GM23338 (cell line): ENCODE measurements around the gene CTNNA2. TPM values are rescaled to one million over a fixed set of nuclear protein-coding genes. Genes with fewer than 3 reads are reported as not detected.

Experiments used
- ATAC-seq: fragments of 200-7000 bp; cut with Tn5 transposase; 3 replicates; pipeline ENCODE4 v1.9.1; 2020
- DNase-seq: peaks from one replicate; pipeline ENCODE4 v3.0.0-alpha.2; 2015; ENCODE audit warnings: low spot score
- H2AFZ ChIP-seq: fragments of 200-600 bp; sonication (generic); 2 replicates; pipeline ENCODE4 v1.8.0; 2016; ENCODE audit warnings: antibody characterized with exemption, mild to moderate bottlenecking, moderate library complexity
- H3F3A ChIP-seq: fragments of 200-600 bp; sonication (generic); replicated peaks from 2 replicates; pipeline ENCODE4 v1.8.0; 2017; ENCODE audit warnings: antibody characterized with exemption, mixed run types, low read depth
- H3K27ac ChIP-seq: fragments of 200-600 bp; sonication (generic); 2 replicates; pipeline ENCODE4 v1.6.1; 2016; ENCODE audit warnings: low read depth
- H3K27me3 ChIP-seq: fragments of 200-600 bp; sonication (generic); 2 replicates; pipeline ENCODE4 v1.8.0; 2016; ENCODE audit warnings: mild to moderate bottlenecking, mixed run types, moderate library complexity; ENCODE audit not compliant: insufficient read depth
- H3K36me3 ChIP-seq: fragments of 200-600 bp; sonication (generic); 2 replicates; pipeline ENCODE4 v1.8.0; 2016; ENCODE audit warnings: mild to moderate bottlenecking; ENCODE audit not compliant: insufficient read depth
- H3K4me1 ChIP-seq: fragments of 200-600 bp; sonication (generic); 2 replicates; pipeline ENCODE4 v1.8.0; 2016; ENCODE audit warnings: mild to moderate bottlenecking, moderate library complexity; ENCODE audit not compliant: insufficient read depth
- H3K4me2 ChIP-seq: fragments of 200-600 bp; sonication (generic); 2 replicates; pipeline ENCODE4 v1.7.1; 2017; ENCODE audit warnings: mixed run types
- H3K4me3 ChIP-seq: fragments of 200-600 bp; sonication (generic); 2 replicates; pipeline ENCODE4 v1.6.1; 2016; ENCODE audit warnings: mixed run types
- H3K79me2 ChIP-seq: fragments of 200-600 bp; sonication (generic); replicated peaks from 2 replicates; pipeline ENCODE4 v1.8.0; 2017; ENCODE audit warnings: mild to moderate bottlenecking; ENCODE audit not compliant: insufficient read depth
- H3K9me2 ChIP-seq: fragments of 200-600 bp; sonication (generic); 2 replicates; pipeline ENCODE4 v1.8.0; 2017; ENCODE audit not compliant: insufficient read depth
- H4K20me1 ChIP-seq: fragments of 200-600 bp; sonication (generic); replicated peaks from 2 replicates; pipeline ENCODE4 v1.8.0; 2017; ENCODE audit warnings: mild to moderate bottlenecking; ENCODE audit not compliant: insufficient read depth
- H3K27ac Mint-ChIP-seq: 2 replicates; pipeline ENCODE4 v1.8.0; 2020; ENCODE audit warnings: inconsistent platforms, mild to moderate bottlenecking, moderate library complexity, mixed read lengths
- H3K27me3 Mint-ChIP-seq: 3 replicates; pipeline ENCODE4 v1.8.0; 2022; ENCODE audit warnings: low read depth, mild to moderate bottlenecking, moderate library complexity, mixed read lengths, inconsistent platforms; ENCODE audit not compliant: insufficient read depth, poor library complexity
- H3K36me3 Mint-ChIP-seq: 3 replicates; pipeline ENCODE4 v1.8.0; 2021; ENCODE audit warnings: low read depth, mild to moderate bottlenecking, inconsistent platforms, moderate library complexity, mixed read lengths
- H3K4me1 Mint-ChIP-seq: 3 replicates; pipeline ENCODE4 v1.8.0; 2020; ENCODE audit warnings: mild to moderate bottlenecking, inconsistent platforms, mixed read lengths
- H3K4me3 Mint-ChIP-seq: 3 replicates; pipeline ENCODE4 v1.8.0; 2021; ENCODE audit warnings: moderate library complexity, mild to moderate bottlenecking, inconsistent platforms, mixed read lengths
- H3K9me3 Mint-ChIP-seq: 3 replicates; pipeline ENCODE4 v1.8.0; 2020; ENCODE audit warnings: moderate library complexity, mild to moderate bottlenecking, inconsistent platforms, mixed read lengths
- CREB1 ChIP-seq: fragments of 250-450 bp; sonication (Bioruptor Pico); IDR thresholded peaks from 2 replicates; pipeline ENCODE4 v1.5.0; 2020; ENCODE audit warnings: low read depth, mild to moderate bottlenecking, moderate library complexity
- CTCF ChIP-seq, 2 experiments: fragments of 200-600 bp in 1 of 2; sonication (generic) in 1 of 2; conservative IDR thresholded peaks; 2 replicates each; pipeline versions ENCODE4 v1.5.1 to v1.6.1; 2016 to 2017; ENCODE audit warnings: antibody characterized with exemption in 2 of 2, low read depth in 2 of 2, mild to moderate bottlenecking in 2 of 2, moderate library complexity in 1 of 2
- ETS1 ChIP-seq: IDR thresholded peaks from 2 replicates; pipeline ENCODE4 v1.6.1; 2016; ENCODE audit warnings: antibody characterized with exemption
- EZH2 ChIP-seq: fragments of 200-600 bp; sonication (generic); IDR thresholded peaks from one replicate; pipeline ENCODE4 v1.8.0; 2017; ENCODE audit warnings: antibody characterized with exemption, mild to moderate bottlenecking, low read depth; ENCODE audit not compliant: unreplicated experiment
- EZH2phosphoT487 ChIP-seq: fragments of 200-600 bp; sonication (generic); IDR thresholded peaks from one replicate; pipeline ENCODE4 v1.8.1; 2018; ENCODE audit warnings: antibody characterized with exemption; ENCODE audit not compliant: unreplicated experiment
- JUNB ChIP-seq: IDR thresholded peaks from one replicate; pipeline ENCODE4 v1.6.1; 2016; ENCODE audit warnings: antibody characterized with exemption; ENCODE audit not compliant: unreplicated experiment
- NANOG ChIP-seq: IDR thresholded peaks from 2 replicates; pipeline ENCODE4 v1.6.1; 2016; ENCODE audit warnings: antibody characterized with exemption, borderline replicate concordance
- POLR2AphosphoS5 ChIP-seq: IDR thresholded peaks from 2 replicates; pipeline ENCODE4 v1.6.1; 2016; ENCODE audit warnings: antibody characterized with exemption, low read depth
- REST ChIP-seq: IDR thresholded peaks from one replicate; pipeline ENCODE4 v1.6.1; 2018; ENCODE audit warnings: antibody characterized with exemption; ENCODE audit not compliant: unreplicated experiment
- STAT1 ChIP-seq: IDR thresholded peaks from one replicate; pipeline ENCODE4 v1.6.1; 2016; ENCODE audit warnings: antibody characterized with exemption; ENCODE audit not compliant: unreplicated experiment
- ZNF114 ChIP-seq: fragments of 250-450 bp; sonication (Bioruptor Pico); IDR thresholded peaks from 2 replicates; pipeline ENCODE4 v1.5.0; 2020; ENCODE audit warnings: mild to moderate bottlenecking, moderate library complexity
- ZNF331 ChIP-seq: fragments of 250-450 bp; sonication (Bioruptor Pico); IDR thresholded peaks from 2 replicates; pipeline ENCODE4 v1.5.0; 2020; ENCODE audit warnings: low read depth, mild to moderate bottlenecking, moderate library complexity
- polyA plus RNA-seq: library from polyadenylated mRNA; unstranded; fragments of >200 nt; fragmentation: Nextera tagmentation; extraction: Ambion mirVana; gene quantifications from 2 replicates; pipeline ENCODE4 v1.2.1, GENCODE V29; 2016
- total RNA-seq: library from RNA; depleted of rRNA; stranded (reverse); fragments of >200 nt; shearing (Covaris generic); gene quantifications from 2 replicates; pipeline ENCODE4 v1.2.3, GENCODE V29; 2014

CTNNA2 gene
- total and polyA plus RNA-seq, 2 experiments from 2014 or later: 6.4 to 15.6 TPM

- Histone ChIP-seq H3K9me2 (no peaks in the 10 kb centered on the region), H3K36me3 (no peaks in the 10 kb centered on the region), H3K4me3 (no peak overlapping the region), H3K79me2 (no peaks in the 10 kb centered on the region), H3K4me1 (no peaks in the 10 kb centered on the region), H3K27me3 (no peaks in the 10 kb centered on the region), H2AFZ (no peak overlapping the region), H3K27ac (no peak overlapping the region), H4K20me1 (no peaks in the 10 kb centered on the region), H3K4me2 (no peak overlapping the region), H3F3A (no peaks in the 10 kb centered on the region)
- DNase-seq (no peak), ATAC-seq (no peak)
- H3K27ac Mint-ChIP-seq: no peak overlapping the region
- H3K36me3 Mint-ChIP-seq: no peaks in the 10 kb centered on the region
- H3K4me1 Mint-ChIP-seq: peaks cover 3% of the 10 kb centered on the region; the same call in 1 of the 3 replicates
- TF ChIP-seq POLR2AphosphoS5 (no peak), EZH2 (no peak), JUNB (no peak), EZH2phosphoT487 (no peak), STAT1 (no peak), ZNF114 (no peak), NANOG (no peak), ZNF331 (CRISPR knock-in tag) (no peak)
- H3K27me3 Mint-ChIP-seq: no peaks in the 10 kb centered on the region
- no peak overlapping the region for H3K4me3 Mint-ChIP-seq
- H3K9me3 Mint-ChIP-seq: no peaks in the 10 kb centered on the region
Observed at GRCh38 chr2:80560326-80560725, 1047.5 kb downstream of the CTNNA2 start.

GRCh38 chr2:80568011-80568410, 1055.2 kb downstream of the CTNNA2 start:
- DNase-seq (no peak), ATAC-seq (no peak)
- H3K79me2 ChIP-seq: no peaks in the 10 kb centered on the region
- H3K4me2 ChIP-seq: no peak overlapping the region
- no peaks in the 10 kb centered on the region for H3F3A ChIP-seq
- peaks cover 3% of the 10 kb centered on the region; the same call in 1 of the 3 replicates for H3K4me1 Mint-ChIP-seq
- H3K27me3 ChIP-seq: no peaks in the 10 kb centered on the region
- H3K27ac ChIP-seq: no peak overlapping the region
- no peaks in the 10 kb centered on the region for H4K20me1 ChIP-seq
- H3K4me3 ChIP-seq: no peak overlapping the region
- no peak overlapping the region for H3K4me3 Mint-ChIP-seq
- no peaks in the 10 kb centered on the region for H3K9me3 Mint-ChIP-seq
- H3K27me3 Mint-ChIP-seq: no peaks in the 10 kb centered on the region
- no peak overlapping the region for H2AFZ ChIP-seq
- no peaks in the 10 kb centered on the region for H3K36me3 ChIP-seq
- no peaks in the 10 kb centered on the region for H3K36me3 Mint-ChIP-seq
- no peaks in the 10 kb centered on the region for H3K4me1 ChIP-seq
- H3K27ac Mint-ChIP-seq: no peak overlapping the region
- no peaks in the 10 kb centered on the region for H3K9me2 ChIP-seq
- TF ChIP-seq REST: no peak
- TF ChIP-seq ZNF331 (CRISPR knock-in tag): no peak
- TF ChIP-seq POLR2AphosphoS5: no peak
- TF ChIP-seq JUNB: no peak
- TF ChIP-seq CTCF (conservative IDR thresholded peaks at IDR 0.05; ENCODE audit: low read depth in 2 of 2): no peak
- TF ChIP-seq ETS1: no peak
- TF ChIP-seq EZH2phosphoT487: no peak
- no peak for TF ChIP-seq CREB1 (CRISPR knock-in tag)
- no peak for TF ChIP-seq STAT1
- TF ChIP-seq ZNF114: no peak
